Suppressor macrophage treated with lipopolysaccharide for 4 hours (primary cell): Measurements from ENCODE around the gene CD7.

Experiments
- DNase-seq: peaks from one replicate; pipeline ENCODE4 v3.0.0-alpha.2; 2020

CD7 gene

GRCh38 chr17:82328141-82328993 is 11.0 kb upstream of the CD7 start:
- DNase-seq, result no peak

- no peak for DNase-seq
These were observed 10.3 kb upstream of the CD7 start for GRCh38 chr17:82327757-82328140.

GRCh38 chr17:82327289-82327688 is 9.9 kb upstream of the CD7 start:
- DNase-seq, result no peak

- no peak for DNase-seq
These were observed 8.1 kb upstream of the CD7 start for GRCh38 chr17:82325286-82326180.

GRCh38 chr17:82324566-82325285 is 7.3 kb upstream of the CD7 start:
- no peak for DNase-seq

GRCh38 chr17:82323514-82324234 is 6.3 kb upstream of the CD7 start:
- no peak for DNase-seq

- DNase-seq, result no peak
These were observed 5.4 kb upstream of the CD7 start for GRCh38 chr17:82322526-82323453.

GRCh38 chr17:82321947-82322466 is 4.6 kb upstream of the CD7 start:
- no peak for DNase-seq

- DNase-seq, result peak; percentile 52
These were observed 3.8 kb upstream of the CD7 start for GRCh38 chr17:82320956-82321927.

- no peak for DNase-seq
These were observed 2.9 kb upstream of the CD7 start for GRCh38 chr17:82320140-82320840.

GRCh38 chr17:82319619-82320062 is 2.2 kb upstream of the CD7 start:
- no peak for DNase-seq

GRCh38 chr17:82318772-82319606 is 1.6 kb upstream of the CD7 start:
- no peak for DNase-seq

- DNase-seq, result no peak
These were observed 726 bp upstream of the CD7 start for GRCh38 chr17:82318169-82318498.

GRCh38 chr17:82316651-82317393 is 586 bp downstream of the CD7 start:
- DNase-seq, result no peak

- peak; percentile 24 for DNase-seq
These were observed 1.6 kb downstream of the CD7 start for GRCh38 chr17:82315703-82316358.

GRCh38 chr17:82314727-82315605 is 2.4 kb downstream of the CD7 start:
- DNase-seq, result peak; percentile 39
